Heart left ventricle (tissue), 16 donors: ENCODE results near the gene CHRM2. TPM values are rescaled to one million over a fixed set of nuclear protein-coding genes. Genes with fewer than 3 reads are reported as not detected.

ENCODE experiments used
- ATAC-seq, 4 donors: fragments of 200-7000 bp; cut with Tn5 transposase; one replicate each; pipeline ENCODE4 v1.9.1; 2020 to 2022; ENCODE audit warnings: moderate library complexity in 4 of 4, mild to moderate bottlenecking in 3 of 4, moderate number of reproducible peaks in 1 of 4
- DNase-seq, 5 donors: peaks; one replicate each; pipeline ENCODE4 v3.0.0-alpha.2; 2020
- H3K27ac ChIP-seq, 12 donors: fragments of 200-600 bp; sonication (generic) in 4 of 12; one replicate each; pipeline versions ENCODE4 v1.5.0 to v1.8.0; 2016 to 2022; ENCODE audit warnings: mild to moderate bottlenecking in 2 of 12
- H3K27me3 ChIP-seq, 9 donors: fragments of 200-600 bp; sonication (generic) in 2 of 9; one replicate each; pipeline versions ENCODE4 v1.5.1 to v1.8.0; 2016 to 2022; ENCODE audit warnings: mild to moderate bottlenecking in 3 of 9
- H3K36me3 ChIP-seq, 9 donors: fragments of 200-600 bp; sonication (generic) in 2 of 9; one replicate each; pipeline versions ENCODE4 v1.5.0 to v1.8.0; 2018 to 2022; ENCODE audit warnings: mild to moderate bottlenecking in 2 of 9
- H3K4me1 ChIP-seq, 12 donors: fragments of 200-600 bp; sonication (generic) in 4 of 12; one replicate each; pipeline versions ENCODE4 v1.5.0 to v1.8.0; 2016 to 2022; ENCODE audit warnings: mild to moderate bottlenecking in 3 of 12
- H3K4me3 ChIP-seq, 12 donors: fragments of 200-600 bp; sonication (generic) in 4 of 12; one replicate each; pipeline versions ENCODE4 v1.5.0 to v1.8.0; 2017 to 2022; ENCODE audit warnings: mild to moderate bottlenecking in 9 of 12, moderate library complexity in 4 of 12
- H3K9me3 ChIP-seq, 12 donors: fragments of 200-600 bp; sonication (generic) in 4 of 12; one replicate each; pipeline versions ENCODE4 v1.5.0 to v1.8.0; 2016 to 2022; ENCODE audit warnings: mild to moderate bottlenecking in 1 of 12
- POLR2A ChIP-seq, 2 donors: fragments of 450-650 bp; IDR thresholded peaks; one replicate each; pipeline ENCODE4 v1.6.1; 2017; ENCODE audit warnings: antibody characterized with exemption in 2 of 2, mild to moderate bottlenecking in 2 of 2, moderate library complexity in 2 of 2
- WGBS, 4 donors: extraction: QIAGEN DNeasy Blood & Tissue Kit in 2 of 4; methylation state at CpG; one replicate each; pipeline versions ENCODE4 v1.1.5 to v1.1.7; 2013 to 2018; 5-methylcytosine and 5-hydroxymethylcytosine counted together
- intact Hi-C, 10 donors: fragments of 100-400 bp; cut with DNase I; formaldehyde crosslinking; loops; one replicate each; pipeline versions ENCODE4 v1.11.1 to v1.14.2; 2022
- polyA plus RNA-seq, 2 donors: library from polyadenylated mRNA; stranded (reverse); fragments of 200-250 nt; gene quantifications; one replicate each; pipeline ENCODE4 v1.2.3, GENCODE V29; 2013
- total RNA-seq, 9 donors: library from RNA; depleted of rRNA in 2 of 9; stranded (reverse); fragments of >200 nt in 2 of 9; fragmentation: NEBNext Ultra II Directional in 3 of 9; extraction: Animal tissue kit (Norgen Biotek cat#: 25700) in 3 of 9; gene quantifications; one replicate each; pipeline versions ENCODE4 v1.1.0 to v1.2.4, GENCODE V29; 2016 to 2023
- TF ChIP-seq, protein P1 (sequence below), 12 donors: fragments of 200-600 bp; sonication (generic) in 4 of 12; IDR thresholded peaks; one replicate each; pipeline versions ENCODE4 v1.5.0 to v1.8.0; 2018 to 2022; ENCODE audit warnings: antibody characterized with exemption in 12 of 12, mild to moderate bottlenecking in 5 of 12
- donor health status: ischemic (EF 13 %, LVEDD 7.1; RV severe dilation, severe dysfunction).
- donor health status: healthy with polysubstance abuse.
- donor health status: DM: no; HTN: yes; CAD: no.
- donor health status: DM: no; HTN: no; CAD: no.
- donor health status: ischemic (EF 25% LVEDD 6.9; RV normal size, moderate dysfunction).
- donor health status: ischemic (EF 25% LVEDD 5.7; RV mildly dilated, moderate dysfunction).
- donor health status: healthy.
- donor health status: DM: yes; HTN: yes; CAD: no.
- donor health status: ischemic (EF 35%, LVEDD 5.7; RV mildly dilated, moderate dysfunction).
- donor health status: nonischemic (EF 11% LVEDD 7.7; RV severe dilation, severe dysfunction).
- donor health status: DM: yes; HTN: yes; CAD: no.
- donor health status: PGD.
- donor health status: ischemic (EF 29% LVEDD 5.4; RV normal size, mild dysfunction).
- donor health status: nonischemic (EF 23%, LVEDD 6.1; RV moderate dilation, normal function).

The CHRM2 gene
- total and polyA plus RNA-seq, 11 donors, result 22.2 to 124 (median 51.2) TPM

DNA sequence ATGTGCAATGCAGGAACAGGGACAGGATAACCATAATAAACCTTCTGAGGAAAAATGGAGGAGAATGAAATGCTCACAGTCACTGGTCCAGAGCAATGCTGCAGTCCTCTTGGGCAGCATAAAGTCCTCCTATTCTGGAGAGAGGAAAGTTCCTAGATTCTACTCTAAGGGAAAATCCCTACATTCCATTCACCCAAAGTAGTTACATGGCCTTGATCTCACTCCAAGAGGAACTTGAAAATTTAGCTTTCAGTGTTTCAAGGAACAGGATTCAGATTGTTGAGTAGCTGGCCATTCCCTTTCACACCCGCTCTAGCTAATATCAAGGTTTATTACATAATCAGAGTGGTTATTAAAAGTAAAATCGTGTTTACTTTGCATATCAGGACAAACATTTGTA, 168.3 kb downstream of the CHRM2 start:
- ATAC-seq (no peak), DNase-seq (no peak)
- no peaks in the 10 kb centered on the region for H3K27me3 ChIP-seq
- WGBS, 4 donors, result 60 to 78% (median 69%) methylated on average over 2 of the region's 2 CpGs
- H3K9me3 ChIP-seq, result no peaks in the 10 kb centered on the region
- no peak overlapping the region for H3K4me3 ChIP-seq
- H3K27ac ChIP-seq, result no peak overlapping the region
- intact Hi-C loops, result no loop called here
- no peaks in the 10 kb centered on the region for H3K4me1 ChIP-seq
- no peaks in the 10 kb centered on the region for H3K36me3 ChIP-seq
- TF ChIP-seq, protein P1, sequence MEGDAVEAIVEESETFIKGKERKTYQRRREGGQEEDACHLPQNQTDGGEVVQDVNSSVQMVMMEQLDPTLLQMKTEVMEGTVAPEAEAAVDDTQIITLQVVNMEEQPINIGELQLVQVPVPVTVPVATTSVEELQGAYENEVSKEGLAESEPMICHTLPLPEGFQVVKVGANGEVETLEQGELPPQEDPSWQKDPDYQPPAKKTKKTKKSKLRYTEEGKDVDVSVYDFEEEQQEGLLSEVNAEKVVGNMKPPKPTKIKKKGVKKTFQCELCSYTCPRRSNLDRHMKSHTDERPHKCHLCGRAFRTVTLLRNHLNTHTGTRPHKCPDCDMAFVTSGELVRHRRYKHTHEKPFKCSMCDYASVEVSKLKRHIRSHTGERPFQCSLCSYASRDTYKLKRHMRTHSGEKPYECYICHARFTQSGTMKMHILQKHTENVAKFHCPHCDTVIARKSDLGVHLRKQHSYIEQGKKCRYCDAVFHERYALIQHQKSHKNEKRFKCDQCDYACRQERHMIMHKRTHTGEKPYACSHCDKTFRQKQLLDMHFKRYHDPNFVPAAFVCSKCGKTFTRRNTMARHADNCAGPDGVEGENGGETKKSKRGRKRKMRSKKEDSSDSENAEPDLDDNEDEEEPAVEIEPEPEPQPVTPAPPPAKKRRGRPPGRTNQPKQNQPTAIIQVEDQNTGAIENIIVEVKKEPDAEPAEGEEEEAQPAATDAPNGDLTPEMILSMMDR (IDR thresholded peaks at IDR 0.05), result no peak
- no peak for TF ChIP-seq POLR2A (IDR thresholded peaks at IDR 0.05)

DNA sequence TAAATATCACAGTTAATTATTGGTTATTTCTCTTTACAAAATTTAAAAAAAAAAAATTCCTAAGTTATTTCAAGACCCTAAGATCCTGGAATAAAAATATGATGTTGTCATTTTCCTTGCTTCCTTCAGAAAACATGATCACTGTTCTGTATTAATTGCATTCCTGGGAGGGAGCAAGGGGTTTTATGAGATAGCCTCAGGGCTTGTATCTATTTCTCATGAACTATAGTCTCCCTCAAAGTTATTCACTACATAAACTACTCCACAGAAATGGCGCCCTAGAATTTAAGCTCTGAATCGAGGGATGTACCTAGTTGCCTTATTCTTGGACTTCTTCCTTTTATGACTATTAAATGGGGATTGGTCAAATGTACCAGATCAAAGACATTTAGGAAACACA, 170.3 kb downstream of the CHRM2 start:
- no peaks in the 10 kb centered on the region for H3K36me3 ChIP-seq
- no peak for TF ChIP-seq POLR2A (IDR thresholded peaks at IDR 0.05)
- TF ChIP-seq, protein P1 (IDR thresholded peaks at IDR 0.05), result no peak
- intact Hi-C loops, result no loop called here
- H3K9me3 ChIP-seq, result no peaks in the 10 kb centered on the region
- no peak overlapping the region for H3K27ac ChIP-seq
- WGBS, 4 donors, result 87 to 92% (median 88%) methylated on average over 2 of the region's 2 CpGs
- no peak overlapping the region for H3K4me3 ChIP-seq
- no peaks in the 10 kb centered on the region for H3K27me3 ChIP-seq
- H3K4me1 ChIP-seq, result no peaks in the 10 kb centered on the region
- DNase-seq (no peak), ATAC-seq (no peak)

DNA sequence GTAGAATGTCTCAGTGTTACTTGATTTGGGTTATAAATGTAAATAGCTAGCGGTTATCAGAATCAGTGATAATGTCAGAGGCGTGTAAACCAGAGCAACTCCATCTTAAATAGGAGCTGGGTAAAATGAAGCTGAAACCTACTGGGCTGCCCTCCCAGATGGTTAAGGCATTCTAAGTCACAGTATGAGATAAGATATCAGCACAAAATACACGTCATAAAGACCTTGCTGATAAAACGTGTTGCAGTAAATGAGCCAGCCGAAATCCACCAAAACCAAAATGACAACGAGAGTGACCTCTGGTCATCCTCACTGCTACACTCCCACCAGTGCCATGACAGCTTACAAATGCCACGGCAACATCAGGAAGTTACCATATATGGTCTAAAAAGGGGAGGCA, 172.3 kb downstream of the CHRM2 start:
- H3K36me3 ChIP-seq, result no peaks in the 10 kb centered on the region
- H3K4me1 ChIP-seq, result no peaks in the 10 kb centered on the region
- TF ChIP-seq POLR2A (IDR thresholded peaks at IDR 0.05), result no peak
- TF ChIP-seq, protein P1 (IDR thresholded peaks at IDR 0.05), result no peak
- ATAC-seq, result peak in 2 of 4 donors; percentile 16 to 67
- H3K27ac ChIP-seq, result no peak overlapping the region
- DNase-seq, result peak in 2 of 5 donors; percentile 7 to 24
- H3K27me3 ChIP-seq, result no peaks in the 10 kb centered on the region
- WGBS, 4 donors, result 31 to 36% (median 34%) methylated on average over 7 of the region's 7 CpGs
- H3K4me3 ChIP-seq, result no peak overlapping the region
- H3K9me3 ChIP-seq, result peaks cover 0 to 10% (median 0%) of the 10 kb centered on the region in 12 donors
- intact Hi-C loops, result no loop called here

DNA sequence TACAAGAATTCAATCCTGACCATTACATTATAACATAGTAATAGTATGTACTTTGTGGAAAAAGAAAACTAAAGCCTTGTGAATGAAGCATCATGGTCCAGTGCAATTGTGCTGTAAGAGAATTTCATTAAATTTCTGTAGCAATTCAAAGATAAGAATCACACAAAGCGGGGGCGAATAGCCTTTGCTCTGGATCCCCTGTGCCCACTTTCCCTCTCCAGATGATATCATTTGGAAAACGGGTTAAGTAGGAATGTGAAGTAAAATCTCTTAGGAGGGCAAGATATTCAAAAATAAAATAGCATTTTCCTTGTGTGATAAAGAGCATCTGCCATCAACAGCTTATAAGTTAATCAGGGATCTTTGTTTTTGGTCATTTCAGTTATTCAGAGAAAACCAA, 177.1 kb downstream of the CHRM2 start:
- WGBS, 4 donors, result 76 to 83% (median 79%) methylated on average over 3 of the region's 3 CpGs
- ATAC-seq, result no peak
- Histone ChIP-seq H3K27me3 (no peaks in the 10 kb centered on the region), H3K9me3 (peaks cover 0 to 10% (median 0%) of the 10 kb centered on the region in 12 donors), H3K36me3 (no peaks in the 10 kb centered on the region), H3K4me1 (no peaks in the 10 kb centered on the region), H3K27ac (no peak overlapping the region), H3K4me3 (no peak overlapping the region)
- intact Hi-C loops, result no loop called here
- TF ChIP-seq, protein P1 (IDR thresholded peaks at IDR 0.05), result no peak
- TF ChIP-seq POLR2A (IDR thresholded peaks at IDR 0.05), result no peak
- no peak for DNase-seq
